Endothelial cell of umbilical vein (primary cell): ENCODE results near the gene SLC2A11. TPM values are rescaled to one million over a fixed set of nuclear protein-coding genes. Genes with fewer than 3 reads are reported as not detected.

Experiments
- BruUV-seq: library from RNA; stranded (reverse); fragments of 400-500 nt; replicated peaks from 2 replicates; lab custom pipeline; 2021; lab: Mats Ljungman, UMichigan
- CTCF ChIA-PET: fragments of 300-600, 350-600 bp; sonication (Branson Sonifier 250); formaldehyde crosslinking; loops from one replicate; lab custom pipeline; 2021; ENCODE audit warnings: antibody characterized with exemption, inconsistent platforms; lab: Charles Lee
- POLR2A ChIA-PET: fragments of 300-600, 350-600 bp; sonication (Branson Sonifier 250); formaldehyde crosslinking; loops from one replicate; lab custom pipeline; 2021; ENCODE audit warnings: antibody characterized with exemption, inconsistent platforms; lab: Charles Lee
- DNase-seq: peaks from one replicate; pipeline ENCODE4 v3.0.0-alpha.2; 2011; ENCODE audit warnings: low read depth, low spot score
- FAIRE-seq: peaks from 2 replicates; lab custom pipeline; 2011; peaks lifted over from hg19 to GRCh38; lab: Jason Lieb, UNC
- H2AFZ ChIP-seq: 2 replicates; pipeline ENCODE4 v1.6.0; 2012; ENCODE audit warnings: low read depth, low read length, control low read depth, inconsistent platforms
- H3K27ac ChIP-seq: 2 replicates; pipeline ENCODE4 v1.5.1; 2011; ENCODE audit warnings: low read depth, mild to moderate bottlenecking, control low read depth, low read length, moderate library complexity; ENCODE audit not compliant: insufficient read depth
- H3K27me3 ChIP-seq, 2 experiments: 2 replicates each; pipeline versions ENCODE4 v1.6.0 to v1.6.1; 2011; ENCODE audit warnings: low read length in 2 of 2, mixed read lengths in 1 of 2; ENCODE audit not compliant: control insufficient read depth in 2 of 2, insufficient read depth in 2 of 2
- H3K36me3 ChIP-seq, 2 experiments: 2 replicates in 1 of 2; 3 replicates in 1 of 2; pipeline ENCODE4 v1.5.1; 2011; ENCODE audit warnings: low read length in 2 of 2, mild to moderate bottlenecking in 1 of 2, moderate library complexity in 1 of 2; ENCODE audit not compliant: control insufficient read depth in 2 of 2, insufficient read depth in 2 of 2; ENCODE audit errors: extremely low read depth in 1 of 2
- H3K4me1 ChIP-seq: 3 replicates; pipeline ENCODE4 v1.5.1; 2011; ENCODE audit warnings: mild to moderate bottlenecking, low read length; ENCODE audit not compliant: control insufficient read depth, insufficient read depth; ENCODE audit errors: extremely low read depth
- H3K4me2 ChIP-seq: 2 replicates; pipeline ENCODE4 v1.6.1; 2011; ENCODE audit warnings: low read length, control low read depth, mixed read lengths; ENCODE audit not compliant: insufficient read depth
- H3K4me3 ChIP-seq, 3 experiments: fragments of 200-600 bp in 1 of 3; sonication (generic), shearing (Covaris generic) in 1 of 3; replicated peaks in 1 of 3; 2 replicates each; pipeline ENCODE4 v1.5.1; 2011 to 2016; ENCODE audit warnings: control low read depth in 3 of 3, low read length in 3 of 3, mild to moderate bottlenecking in 2 of 3, inconsistent platforms in 1 of 3, low read depth in 1 of 3, moderate library complexity in 1 of 3; ENCODE audit not compliant: insufficient read depth in 1 of 3
- H3K79me2 ChIP-seq: 2 replicates; pipeline ENCODE4 v1.6.0; 2012; ENCODE audit warnings: low read length, inconsistent platforms; ENCODE audit not compliant: control insufficient read depth, insufficient read depth
- H3K9ac ChIP-seq: replicated peaks from 2 replicates; pipeline ENCODE3; 2011; ENCODE audit warnings: low read length, control low read depth; ENCODE audit not compliant: insufficient read depth; ENCODE audit errors: extremely low read depth
- H3K9me1 ChIP-seq: replicated peaks from 3 replicates; pipeline ENCODE4 v1.6.0; 2011; ENCODE audit warnings: mild to moderate bottlenecking, low read length; ENCODE audit not compliant: control insufficient read depth, insufficient read depth; ENCODE audit errors: extremely low read depth
- H3K9me3 ChIP-seq: replicated peaks from 2 replicates; pipeline ENCODE4 v1.5.1; 2012; ENCODE audit warnings: low read length, inconsistent platforms; ENCODE audit not compliant: control insufficient read depth, insufficient read depth
- H4K20me1 ChIP-seq: replicated peaks from 2 replicates; pipeline ENCODE3; 2011; ENCODE audit warnings: mild to moderate bottlenecking, low read length; ENCODE audit not compliant: control insufficient read depth, insufficient read depth; ENCODE audit errors: extremely low read depth
- EZH2 ChIP-seq: IDR thresholded peaks from 2 replicates; pipeline ENCODE4 v1.6.1; 2012; ENCODE audit warnings: borderline replicate concordance, low read depth, mild to moderate bottlenecking, moderate library complexity, low read length, inconsistent platforms; ENCODE audit not compliant: severe bottlenecking
- FOS ChIP-seq: IDR thresholded peaks from 2 replicates; pipeline ENCODE4 v1.6.1; 2011; ENCODE audit warnings: mild to moderate bottlenecking, low read length, moderate library complexity, borderline replicate concordance; ENCODE audit not compliant: insufficient read depth
- JUN ChIP-seq: IDR thresholded peaks from 2 replicates; pipeline ENCODE4 v1.6.1; 2011; ENCODE audit warnings: borderline replicate concordance, low read depth; ENCODE audit not compliant: insufficient read length, insufficient read depth
- MYC ChIP-seq: IDR thresholded peaks from one replicate; pipeline ENCODE4 v1.6.1; 2011; ENCODE audit warnings: mild to moderate bottlenecking, low read depth, low read length
- POLR2A ChIP-seq: IDR thresholded peaks from 2 replicates; pipeline ENCODE4 v1.6.1; 2012; ENCODE audit warnings: low read depth, mild to moderate bottlenecking, control low read depth, low read length
- dilution Hi-C: fragments of 300-500 bp; cut with MboI; formaldehyde crosslinking; loops from one replicate; pipeline ENCODE4 v1.15.0; 2019; ENCODE audit warnings: low sequenced_read_pairs; ENCODE audit not compliant: extremely low pct_ligation_motif_present
- intact Hi-C: fragments of 100-400 bp; cut with micrococcal nuclease; formaldehyde crosslinking; loops from one replicate; pipeline ENCODE4 v1.10.0; 2022
- polyA plus RNA-seq, 4 experiments: library from polyadenylated mRNA; depleted of rRNA in 3 of 4; stranded (reverse) in 3 of 4; unstranded in 1 of 4; fragments of >200 nt; gene quantifications; 2 replicates each; pipeline versions ENCODE4 v1.2.1 to v1.2.3, GENCODE V29; 2011 to 2012; ENCODE audit warnings: missing spikeins in 1 of 4
- total RNA-seq: library from RNA; stranded (reverse); gene quantifications from 2 replicates; pipeline ENCODE4 v1.2.3, GENCODE V29; 2021
- TF ChIP-seq, protein P1 (sequence below), 2 donors: IDR thresholded peaks; 1 replicate in 1 of 2; 2 replicates in 1 of 2; pipeline ENCODE4 v1.5.1; 2011; ENCODE audit warnings: low read length in 2 of 2, mild to moderate bottlenecking in 2 of 2, moderate library complexity in 2 of 2, control low read depth in 1 of 2, inconsistent platforms in 1 of 2, low read depth in 1 of 2; ENCODE audit not compliant: insufficient read depth in 1 of 2; ENCODE audit errors: extremely low read depth in 1 of 2
- TF ChIP-seq, protein P2 (sequence below): IDR thresholded peaks from 2 replicates; pipeline ENCODE4 v1.6.1; 2011; ENCODE audit not compliant: insufficient read depth, insufficient read length

Gene SLC2A11
- total and polyA plus RNA-seq, 2 donors (not counting 3 experiments of a cell fraction or from before 2014, with no cell fraction given) = 4.2 to 4.6 TPM

DNA sequence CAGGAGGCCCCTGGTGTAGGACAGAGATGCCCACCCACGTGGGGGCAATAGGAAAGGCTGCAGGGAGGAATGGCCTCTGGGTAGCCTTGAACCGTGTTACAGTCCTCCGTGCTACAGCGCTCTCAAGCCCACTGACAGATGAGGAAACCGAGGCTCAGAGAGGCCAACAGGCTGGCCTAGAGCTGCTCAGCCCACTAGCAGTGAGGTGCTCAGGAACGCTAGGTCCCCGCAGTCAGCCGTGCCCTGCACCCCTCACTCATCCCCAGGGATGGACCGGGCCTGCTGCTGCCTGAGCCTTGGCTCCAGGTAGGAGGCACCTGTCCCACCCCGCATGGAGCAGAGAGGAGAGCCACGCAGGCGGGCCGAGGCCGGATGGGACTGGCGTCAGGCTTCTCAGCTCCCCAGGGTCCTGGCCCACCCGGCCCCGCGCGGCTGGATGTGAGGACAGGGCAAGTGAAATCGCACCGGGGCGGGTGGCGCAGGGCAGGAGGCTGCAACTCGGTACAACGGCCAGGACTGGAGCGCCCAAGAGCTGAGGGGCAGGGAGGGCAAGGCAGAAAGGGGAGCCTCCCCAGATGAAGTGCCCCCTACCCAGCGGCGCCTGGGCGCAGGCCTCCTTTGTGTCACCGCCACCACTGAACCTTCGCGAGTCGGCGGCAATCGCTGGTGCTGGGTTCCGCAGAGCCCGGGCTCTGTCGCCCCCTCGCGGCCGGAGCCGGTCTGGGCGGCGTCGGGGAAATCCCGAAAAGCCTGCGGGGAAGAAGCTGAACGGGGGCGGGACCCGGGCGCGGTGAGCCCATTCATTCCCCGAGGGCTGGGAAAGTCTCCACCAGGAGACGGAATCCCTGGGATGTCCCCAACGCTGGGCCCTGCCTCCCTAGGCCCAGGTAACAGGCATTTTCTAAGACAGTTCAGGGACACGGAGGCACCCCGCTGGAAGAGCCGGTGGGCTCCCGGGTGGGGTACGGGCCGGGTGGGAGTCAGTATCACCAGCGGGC, 8.4 kb upstream of the SLC2A11 start:
- Histone ChIP-seq H3K9ac (no peak overlapping the region), H3K9me1 (no peaks in the 10 kb centered on the region), H3K9me3 (no peaks in the 10 kb centered on the region), H2AFZ (peak overlapping the region; percentile 81), H3K79me2 (no peaks in the 10 kb centered on the region), H3K27ac (no peak overlapping the region), H3K27me3 (no peaks in the 10 kb centered on the region), H3K4me3 (no peak overlapping the region), H3K4me2 (no peak overlapping the region), H4K20me1 (no peaks in the 10 kb centered on the region), H3K36me3 (no peaks in the 10 kb centered on the region), H3K4me1 (peaks cover 4% of the 10 kb centered on the region)
- TF ChIP-seq EZH2 = no peak
- TF ChIP-seq, protein P1, sequence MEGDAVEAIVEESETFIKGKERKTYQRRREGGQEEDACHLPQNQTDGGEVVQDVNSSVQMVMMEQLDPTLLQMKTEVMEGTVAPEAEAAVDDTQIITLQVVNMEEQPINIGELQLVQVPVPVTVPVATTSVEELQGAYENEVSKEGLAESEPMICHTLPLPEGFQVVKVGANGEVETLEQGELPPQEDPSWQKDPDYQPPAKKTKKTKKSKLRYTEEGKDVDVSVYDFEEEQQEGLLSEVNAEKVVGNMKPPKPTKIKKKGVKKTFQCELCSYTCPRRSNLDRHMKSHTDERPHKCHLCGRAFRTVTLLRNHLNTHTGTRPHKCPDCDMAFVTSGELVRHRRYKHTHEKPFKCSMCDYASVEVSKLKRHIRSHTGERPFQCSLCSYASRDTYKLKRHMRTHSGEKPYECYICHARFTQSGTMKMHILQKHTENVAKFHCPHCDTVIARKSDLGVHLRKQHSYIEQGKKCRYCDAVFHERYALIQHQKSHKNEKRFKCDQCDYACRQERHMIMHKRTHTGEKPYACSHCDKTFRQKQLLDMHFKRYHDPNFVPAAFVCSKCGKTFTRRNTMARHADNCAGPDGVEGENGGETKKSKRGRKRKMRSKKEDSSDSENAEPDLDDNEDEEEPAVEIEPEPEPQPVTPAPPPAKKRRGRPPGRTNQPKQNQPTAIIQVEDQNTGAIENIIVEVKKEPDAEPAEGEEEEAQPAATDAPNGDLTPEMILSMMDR (IDR thresholded peaks at IDR 0.05; ENCODE audit: extremely low read depth in 1 of 2, insufficient read depth in 1 of 2, low read depth in 1 of 2, low read length in 2 of 2) = peak; percentile 98 to 99
- TF ChIP-seq, protein P2, sequence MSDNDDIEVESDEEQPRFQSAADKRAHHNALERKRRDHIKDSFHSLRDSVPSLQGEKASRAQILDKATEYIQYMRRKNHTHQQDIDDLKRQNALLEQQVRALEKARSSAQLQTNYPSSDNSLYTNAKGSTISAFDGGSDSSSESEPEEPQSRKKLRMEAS = no peak
- no peak for TF ChIP-seq MYC
- no peak for TF ChIP-seq FOS
- TF ChIP-seq JUN = no peak
- TF ChIP-seq POLR2A = no peak
- BruUV-seq = no TSS peak
- DNase-seq = peak; percentile 74
- peak; percentile 69 for FAIRE-seq
- ChIA-PET POLR2A (no interaction called here), CTCF (interaction anchor here (0.5 to 2.1 kb wide), 74 partner anchors 8 to 439 kb away, joined by 3 to 71 read pairs (median 4); partner anchors contain the start of genes C22orf15, CHCHD10, DERL3 and MIF)
- intact Hi-C loops (loop anchor here (5.0 kb wide), 3 partner anchors 132 to 307 kb away; no protein-coding TSS in a partner anchor), dilution Hi-C loops (no loop called here)
